Right lobe of liver (tissue), 6 donors: Measurements from ENCODE around the gene DOLPP1. TPM values are rescaled to one million over a fixed set of nuclear protein-coding genes. Genes with fewer than 3 reads are reported as not detected.
"Not testable (repeated sequence)": the region's sequence is repeated elsewhere in the genome, so short reads cannot be mapped to it uniquely, and the experiment has no call there.

Experiments
- ATAC-seq, 4 donors: fragments of 200-7000 bp; cut with Tn5 transposase; one replicate each; pipeline ENCODE4 v1.9.1; 2020; ENCODE audit warnings: mild to moderate bottlenecking in 4 of 4, moderate library complexity in 4 of 4
- DNase-seq, 3 donors: peaks; one replicate each; pipeline ENCODE4 v3.0.0-alpha.2; 2020
- H3K27ac ChIP-seq, 3 donors: fragments of 200-600 bp; one replicate each; pipeline ENCODE4 v1.8.0; 2022
- H3K27me3 ChIP-seq, 2 donors: fragments of 200-600 bp; one replicate each; pipeline ENCODE4 v1.8.0; 2022
- H3K36me3 ChIP-seq, 4 donors: fragments of 200-600 bp; sonication (generic) in 1 of 4; one replicate each; pipeline versions ENCODE4 v1.5.1 to v1.8.0; 2017 to 2022; ENCODE audit warnings: control low read depth in 1 of 4
- H3K4me1 ChIP-seq, 4 donors: fragments of 200-600 bp; sonication (generic) in 1 of 4; one replicate each; pipeline versions ENCODE4 v1.5.1 to v1.8.0; 2017 to 2022; ENCODE audit warnings: control low read depth in 1 of 4
- H3K4me3 ChIP-seq, 3 donors: fragments of 200-600 bp; one replicate each; pipeline ENCODE4 v1.8.0; 2022
- H3K9me3 ChIP-seq, 4 donors: fragments of 200-600 bp; sonication (generic) in 1 of 4; one replicate each; pipeline versions ENCODE4 v1.5.1 to v1.8.0; 2017 to 2022; ENCODE audit warnings: control low read depth in 1 of 4
- POLR2A ChIP-seq: fragments of 450-650 bp; IDR thresholded peaks from one replicate; pipeline ENCODE4 v1.6.1; 2017; ENCODE audit warnings: antibody characterized with exemption, mild to moderate bottlenecking
- WGBS: methylation state at CpG from one replicate; pipeline ENCODE4 v1.1.6; 2018; ENCODE audit warnings: low coverage, low lambda C conversion rate; ENCODE audit not compliant: insufficient coverage; ENCODE audit errors: missing lambda C conversion rate; 5-methylcytosine and 5-hydroxymethylcytosine counted together
- intact Hi-C, 2 donors: fragments of 100-400 bp; cut with DNase I; formaldehyde crosslinking; loops; one replicate each; pipeline versions ENCODE4 v1.11.2 to v1.14.1; 2022
- total RNA-seq, 6 experiments: library from RNA; depleted of rRNA in 2 of 6; stranded (reverse); fragments of >200 nt in 2 of 6; fragmentation: NEBNext Ultra II Directional in 3 of 6; extraction: Animal tissue kit (Norgen Biotek cat#: 25700) in 3 of 6; gene quantifications; one replicate each; pipeline versions ENCODE4 v1.1.0 to v1.2.4, GENCODE V29; 2016 to 2023
- TF ChIP-seq, protein P1 (sequence below), 4 donors: fragments of 200-600 bp in 3 of 4; fragments of 450-650 bp in 1 of 4; IDR thresholded peaks; one replicate each; pipeline versions ENCODE4 v1.5.1 to v1.8.0; 2016 to 2022; ENCODE audit warnings: antibody characterized with exemption in 4 of 4, mild to moderate bottlenecking in 2 of 4
- donor health status: DM: no; HTN: yes; CAD: no.
- donor health status: DM: no; HTN: no; CAD: no.
- donor health status: DM: no; HTN: no; CAD: no.
- donor health status: DM: no; HTN: yes; CAD: no.
- donor health status: DM: no; HTN: yes; CAD: no.

Gene DOLPP1
- total RNA-seq, 6 experiments from 2014 or later: 10.1 to 16.8 (median 13.3) TPM

DNA sequence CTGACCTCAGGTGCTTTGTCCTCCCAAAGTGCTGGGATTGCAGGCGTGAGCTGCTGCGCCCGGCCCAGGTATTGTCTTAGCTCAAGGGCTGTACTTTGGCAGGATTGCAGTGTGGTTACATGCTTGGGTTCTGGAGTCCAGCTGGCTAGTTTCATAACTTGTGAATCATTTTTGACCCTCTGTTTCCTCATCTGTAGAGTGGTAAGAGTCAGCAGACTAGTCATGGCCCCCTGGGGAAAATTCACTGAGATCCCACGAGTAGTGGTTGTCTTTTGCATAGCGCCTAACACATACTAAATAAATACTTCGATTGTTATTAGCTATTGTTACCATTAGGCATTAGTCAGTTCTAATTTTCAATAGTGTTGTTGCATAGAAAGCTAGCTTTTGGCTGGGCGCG lies 44.6 kb downstream of the DOLPP1 start:
- ATAC-seq: peak in 3 of 4 donors; percentile 22 to 59 (median 51)
- DNase-seq: no peak
- intact Hi-C loops: no loop called here
- peaks cover 0 to 24% (median 0%) of the 10 kb centered on the region in 4 donors for H3K36me3 ChIP-seq
- TF ChIP-seq, protein P1, sequence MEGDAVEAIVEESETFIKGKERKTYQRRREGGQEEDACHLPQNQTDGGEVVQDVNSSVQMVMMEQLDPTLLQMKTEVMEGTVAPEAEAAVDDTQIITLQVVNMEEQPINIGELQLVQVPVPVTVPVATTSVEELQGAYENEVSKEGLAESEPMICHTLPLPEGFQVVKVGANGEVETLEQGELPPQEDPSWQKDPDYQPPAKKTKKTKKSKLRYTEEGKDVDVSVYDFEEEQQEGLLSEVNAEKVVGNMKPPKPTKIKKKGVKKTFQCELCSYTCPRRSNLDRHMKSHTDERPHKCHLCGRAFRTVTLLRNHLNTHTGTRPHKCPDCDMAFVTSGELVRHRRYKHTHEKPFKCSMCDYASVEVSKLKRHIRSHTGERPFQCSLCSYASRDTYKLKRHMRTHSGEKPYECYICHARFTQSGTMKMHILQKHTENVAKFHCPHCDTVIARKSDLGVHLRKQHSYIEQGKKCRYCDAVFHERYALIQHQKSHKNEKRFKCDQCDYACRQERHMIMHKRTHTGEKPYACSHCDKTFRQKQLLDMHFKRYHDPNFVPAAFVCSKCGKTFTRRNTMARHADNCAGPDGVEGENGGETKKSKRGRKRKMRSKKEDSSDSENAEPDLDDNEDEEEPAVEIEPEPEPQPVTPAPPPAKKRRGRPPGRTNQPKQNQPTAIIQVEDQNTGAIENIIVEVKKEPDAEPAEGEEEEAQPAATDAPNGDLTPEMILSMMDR (IDR thresholded peaks at IDR 0.05): no peak
- TF ChIP-seq POLR2A: no peak
- H3K4me3 ChIP-seq: no peak overlapping the region
- no peaks in the 10 kb centered on the region for H3K4me1 ChIP-seq
- no peak overlapping the region for H3K27ac ChIP-seq
- WGBS: 70% methylated on average over 7 of the region's 8 CpGs
- H3K27me3 ChIP-seq: no peaks in the 10 kb centered on the region
- no peaks in the 10 kb centered on the region for H3K9me3 ChIP-seq

DNA sequence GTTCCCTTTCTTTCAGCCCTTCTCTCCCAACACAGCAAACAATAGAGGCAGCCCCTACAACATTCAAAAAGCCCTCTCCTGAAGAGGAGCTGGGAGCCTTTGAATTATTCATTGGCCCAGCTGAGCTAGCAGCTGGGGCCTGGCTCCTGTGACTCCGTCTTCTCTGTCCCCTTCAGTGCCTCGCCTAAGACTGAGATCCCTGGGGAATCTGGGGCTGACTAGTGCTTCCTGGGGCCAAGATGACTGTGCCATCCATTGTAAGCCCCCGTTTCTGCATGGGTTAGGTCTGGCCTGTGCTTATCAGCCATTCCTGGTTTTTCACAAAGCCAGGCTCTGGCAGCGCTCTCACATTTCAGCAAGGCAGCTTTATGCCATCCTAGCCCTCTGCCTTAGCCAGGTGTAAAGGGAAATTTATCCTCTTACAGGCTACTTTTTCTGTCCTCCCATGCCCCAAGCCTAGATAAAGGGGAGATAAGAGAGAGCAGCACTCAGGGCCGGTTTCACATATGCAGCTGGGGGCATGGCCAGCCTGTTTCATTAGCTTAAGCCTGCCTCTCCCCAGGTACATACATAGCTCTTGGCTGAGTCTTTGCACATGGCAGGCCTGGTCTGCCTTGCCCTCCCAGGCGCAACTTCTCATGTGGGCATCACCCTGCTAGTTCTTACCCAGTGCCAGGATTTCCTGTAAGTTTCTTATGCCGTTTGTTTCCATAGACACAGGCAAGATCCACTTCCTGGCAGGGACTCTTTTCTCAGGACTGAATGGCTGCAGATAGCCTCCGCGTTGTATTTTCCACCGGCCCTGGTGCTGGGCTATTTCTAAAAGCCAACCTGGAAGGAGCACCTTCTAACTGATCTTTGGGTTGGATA lies 46.1 kb downstream of the DOLPP1 start:
- H3K4me1 ChIP-seq: peaks cover 0 to 6% (median 0%) of the 10 kb centered on the region in 4 donors
- WGBS: 89% methylated on average over 5 of the region's 10 CpGs
- TF ChIP-seq, protein P1 (IDR thresholded peaks at IDR 0.05): no peak
- TF ChIP-seq POLR2A: no peak
- H3K27ac ChIP-seq: no peak overlapping the region
- peaks cover 0 to 20% (median 0%) of the 10 kb centered on the region in 4 donors for H3K36me3 ChIP-seq
- no peak for ATAC-seq
- H3K27me3 ChIP-seq: no peaks in the 10 kb centered on the region
- intact Hi-C loops: no loop called here
- DNase-seq: no peak
- no peaks in the 10 kb centered on the region for H3K9me3 ChIP-seq
- no peak overlapping the region for H3K4me3 ChIP-seq

DNA sequence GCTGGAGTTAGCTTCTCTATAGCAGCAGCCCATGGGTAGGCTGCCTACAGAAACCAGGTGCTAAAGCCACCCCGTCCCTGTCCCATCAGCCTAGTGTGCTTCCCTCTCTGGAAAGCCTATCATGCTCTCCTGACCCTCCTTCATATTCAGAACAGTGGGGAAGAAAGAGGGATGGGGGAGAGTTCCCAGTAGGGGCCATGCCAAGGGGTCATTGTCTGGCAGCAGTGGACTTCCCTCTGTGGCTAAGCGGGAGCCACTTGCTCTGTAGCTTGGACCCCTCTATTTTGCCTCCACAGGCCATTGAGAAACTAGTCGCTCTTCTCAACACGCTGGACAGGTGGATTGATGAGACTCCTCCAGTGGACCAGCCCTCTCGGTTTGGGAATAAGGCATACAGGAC lies 47.8 kb downstream of the DOLPP1 start:
- Histone ChIP-seq H3K9me3 (no peaks in the 10 kb centered on the region), H3K4me1 (peaks cover 0 to 7% (median 0%) of the 10 kb centered on the region in 4 donors), H3K27ac (no peak overlapping the region), H3K36me3 (peaks cover 0 to 19% (median 0%) of the 10 kb centered on the region in 4 donors), H3K4me3 (no peak overlapping the region), H3K27me3 (no peaks in the 10 kb centered on the region)
- DNase-seq (no peak), ATAC-seq (no peak)
- TF ChIP-seq, protein P1 (IDR thresholded peaks at IDR 0.05): no peak
- no peak for TF ChIP-seq POLR2A
- intact Hi-C loops: no loop called here
- WGBS: 83% methylated on average over 2 of the region's 5 CpGs

DNA sequence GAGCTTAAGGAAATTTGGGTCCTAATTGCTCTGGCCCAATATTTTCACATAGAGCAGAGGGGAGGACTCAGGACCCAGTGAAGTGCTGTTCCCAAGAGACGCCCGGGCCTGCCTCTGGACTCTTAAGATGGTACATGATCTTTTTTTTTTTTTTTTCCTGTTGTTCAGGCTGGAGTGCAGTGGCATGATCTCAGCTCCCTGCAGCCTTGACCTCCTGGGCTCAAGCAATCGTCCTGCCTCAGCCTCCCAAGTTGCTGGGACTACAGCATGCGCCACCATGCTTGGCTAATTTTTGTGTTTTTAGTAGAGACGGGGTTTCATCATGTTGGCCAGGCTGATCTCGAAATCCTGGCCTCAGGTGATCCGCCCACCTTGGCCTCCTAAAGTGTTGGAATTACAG lies 49.4 kb downstream of the DOLPP1 start:
- H3K36me3 ChIP-seq: peaks cover 0 to 18% (median under 1%) of the 10 kb centered on the region in 4 donors
- H3K27me3 ChIP-seq, H3K4me1 ChIP-seq, DNase-seq, H3K4me3 ChIP-seq, H3K27ac ChIP-seq, ATAC-seq, H3K9me3 ChIP-seq: not testable (repeated sequence)
- WGBS: 79% methylated on average over 4 of the region's 7 CpGs
- intact Hi-C loops: loop anchor here in 1 of 2 donors (10.0 kb wide), 1 partner anchor 645 kb away; no protein-coding TSS in a partner anchor

DNA sequence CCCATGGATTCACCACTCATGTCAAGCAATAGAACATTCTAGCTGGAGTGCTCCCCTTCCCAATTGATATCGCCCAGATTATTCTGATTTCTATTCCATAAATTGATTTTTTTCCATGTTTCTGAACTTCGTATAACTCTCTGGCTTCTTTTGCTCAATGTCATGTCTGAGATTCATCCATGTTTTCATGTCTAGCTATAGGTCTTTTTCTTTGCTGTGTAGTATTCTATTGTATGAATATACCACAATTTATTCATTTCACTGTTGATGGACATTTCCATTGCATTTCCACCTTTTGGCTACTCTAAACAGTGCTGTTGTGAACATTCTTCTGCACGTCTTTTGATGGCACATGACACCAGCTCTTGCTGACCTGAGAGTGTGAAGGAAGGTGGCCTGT lies 49.9 kb downstream of the DOLPP1 start:
- no peak for ATAC-seq
- intact Hi-C loops: loop anchor here in 1 of 2 donors (10.0 kb wide), 1 partner anchor 644 kb away; no protein-coding TSS in a partner anchor
- no peaks in the 10 kb centered on the region for H3K9me3 ChIP-seq
- peaks cover 0 to 23% (median 3%) of the 10 kb centered on the region in 4 donors for H3K36me3 ChIP-seq
- WGBS: 50% methylated on average over 2 of the region's 3 CpGs
- no peak for TF ChIP-seq POLR2A
- TF ChIP-seq, protein P1 (IDR thresholded peaks at IDR 0.05): no peak
- H3K27ac ChIP-seq: no peak overlapping the region
- no peak for DNase-seq
- no peak overlapping the region for H3K4me3 ChIP-seq
- peaks cover 0 to 7% (median 0%) of the 10 kb centered on the region in 4 donors for H3K4me1 ChIP-seq
- H3K27me3 ChIP-seq: no peaks in the 10 kb centered on the region
